ENCODE measurements around the gene KCNF1. TPM values are rescaled to one million over a fixed set of nuclear protein-coding genes. Genes with fewer than 3 reads are reported as not detected.

The KCNF1 gene
- total RNA-seq, 1 experiment from 2014 or later: 0.05 TPM

Small RNA genes lying within 50 kb of the gene (small RNA-seq; reads per million reads assigned to genes)
- 0 reads per million in 2 experiments for gene AC079587.1

Other genes with a start within 250 kb of the KCNF1 start
- gene NOL10, start 222.0 kb upstream of the KCNF1 start, total RNA-seq (2014; rRNA removed; shearing (Covaris generic)): 48.3 and 49.7 TPM in 2 replicates
- 1.1 and 1.2 TPM in 2 replicates for gene ATP6V1C2, start 190.3 kb upstream of the KCNF1 start, total RNA-seq (2014; rRNA removed; shearing (Covaris generic))
- 771 and 813 TPM in 2 replicates for gene PDIA6, start 99.1 kb upstream of the KCNF1 start, total RNA-seq (2014; rRNA removed; shearing (Covaris generic))
- gene SLC66A3, start 243.5 kb downstream of the KCNF1 start, total RNA-seq (2014; rRNA removed; shearing (Covaris generic)): 55.0 and 55.4 TPM in 2 replicates